IMR-90 (cell line): ENCODE data around the gene CRISPLD2. TPM values are rescaled to one million over a fixed set of nuclear protein-coding genes. Genes with fewer than 3 reads are reported as not detected.

ENCODE experiments used
- ATAC-seq: fragments of 200-7000 bp; cut with Tn5 transposase; 2 replicates; pipeline ENCODE4 v1.9.1; 2020; ENCODE audit warnings: low read depth, mild to moderate bottlenecking, moderate library complexity
- BruUV-seq: library from RNA; stranded (reverse); fragments of 400-500 nt; replicated peaks from 2 replicates; lab custom pipeline; 2021; lab: Mats Ljungman, UMichigan
- CTCF ChIA-PET: fragments of 300-600 bp; formaldehyde crosslinking; extraction: SDS; loops from one replicate; lab custom pipeline; 2021; ENCODE audit warnings: antibody characterized with exemption; lab: Yijun Ruan, JAX
- POLR2A ChIA-PET: fragments of 300-600 bp; sonication (Branson Sonifier 250); formaldehyde crosslinking; loops from one replicate; lab custom pipeline; 2022; ENCODE audit warnings: antibody characterized with exemption; ENCODE audit not compliant: unreplicated experiment; lab: Charles Lee
- DNase-seq: peaks from one replicate; pipeline ENCODE4 v3.0.0; 2013
- H2AFZ ChIP-seq: replicated peaks from 2 replicates; pipeline ENCODE3; 2013; ENCODE audit warnings: low read length, mild to moderate bottlenecking; ENCODE audit not compliant: poor library complexity
- H2AK5ac ChIP-seq: 2 replicates; pipeline ENCODE4 v1.6.1; 2013; ENCODE audit warnings: low read depth, low read length, inconsistent platforms
- H2AK9ac ChIP-seq: replicated peaks from 2 replicates; pipeline ENCODE3; 2013; ENCODE audit warnings: mild to moderate bottlenecking, low read depth, low read length, moderate library complexity; ENCODE audit not compliant: poor library complexity
- H2BK120ac ChIP-seq: 2 replicates; pipeline ENCODE4 v1.6.1; 2013; ENCODE audit warnings: low read depth, low read length, inconsistent platforms
- H2BK15ac ChIP-seq: 3 replicates; pipeline ENCODE4 v1.6.1; 2013; ENCODE audit warnings: low read depth, low read length, inconsistent platforms
- H2BK20ac ChIP-seq: 2 replicates; pipeline ENCODE4 v1.6.1; 2013; ENCODE audit warnings: low read depth, mild to moderate bottlenecking, inconsistent platforms, low read length, moderate library complexity
- H2BK5ac ChIP-seq: 2 replicates; pipeline ENCODE4 v1.6.1; 2013; ENCODE audit warnings: mild to moderate bottlenecking, low read depth, low read length, inconsistent platforms; ENCODE audit not compliant: poor library complexity, severe bottlenecking
- H3K14ac ChIP-seq: replicated peaks from 2 replicates; pipeline ENCODE4 v1.6.1; 2013; ENCODE audit warnings: low read depth, low read length, inconsistent platforms
- H3K18ac ChIP-seq: 2 replicates; pipeline ENCODE4 v1.6.1; 2013; ENCODE audit warnings: low read depth, low read length, control low read depth
- H3K23ac ChIP-seq: 2 replicates; pipeline ENCODE4 v1.6.1; 2013; ENCODE audit warnings: low read depth, low read length, inconsistent platforms
- H3K27ac ChIP-seq: 2 replicates; pipeline ENCODE4 v1.5.1; 2013; ENCODE audit warnings: mild to moderate bottlenecking, control low read depth, low read length; ENCODE audit not compliant: insufficient read depth
- H3K27me3 ChIP-seq: 2 replicates; pipeline ENCODE4 v1.6.1; 2013; ENCODE audit warnings: low read length; ENCODE audit not compliant: control insufficient read depth, insufficient read depth
- H3K36me3 ChIP-seq: 2 replicates; pipeline ENCODE4 v1.6.1; 2013; ENCODE audit warnings: low read length, mixed read lengths; ENCODE audit not compliant: control insufficient read depth, insufficient read depth
- H3K4ac ChIP-seq: 2 replicates; pipeline ENCODE4 v1.6.1; 2013; ENCODE audit warnings: low read depth, low read length, inconsistent platforms
- H3K4me1 ChIP-seq: 2 replicates; pipeline ENCODE4 v1.6.1; 2013; ENCODE audit warnings: low read length, mixed read lengths; ENCODE audit not compliant: control insufficient read depth, insufficient read depth
- H3K4me2 ChIP-seq: 2 replicates; pipeline ENCODE4 v1.6.1; 2013; ENCODE audit warnings: low read depth, mild to moderate bottlenecking, control low read depth, low read length, moderate library complexity
- H3K4me3 ChIP-seq: 2 replicates; pipeline ENCODE4 v1.5.1; 2013; ENCODE audit warnings: low read depth, mild to moderate bottlenecking, control low read depth, low read length, moderate library complexity; ENCODE audit not compliant: insufficient read depth
- H3K56ac ChIP-seq: 2 replicates; pipeline ENCODE4 v1.6.1; 2013; ENCODE audit warnings: low read length, inconsistent platforms; ENCODE audit not compliant: insufficient read depth; ENCODE audit errors: extremely low read depth
- H3K79me1 ChIP-seq, 2 experiments: 2 replicates each; pipeline ENCODE4 v1.6.1; 2013; ENCODE audit warnings: low read length in 2 of 2, inconsistent platforms in 1 of 2, low read depth in 1 of 2
- H3K9ac ChIP-seq: 2 replicates; pipeline ENCODE4 v1.6.1; 2013; ENCODE audit warnings: low read depth, low read length, control low read depth
- H3K9me1 ChIP-seq: 2 replicates; pipeline ENCODE4 v1.6.1; 2013; ENCODE audit warnings: low read length, inconsistent platforms; ENCODE audit not compliant: insufficient read depth
- H3K9me3 ChIP-seq: 2 replicates; pipeline ENCODE4 v1.6.1; 2013; ENCODE audit warnings: low read length; ENCODE audit not compliant: control insufficient read depth, insufficient read depth
- H4K20me1 ChIP-seq: 2 replicates; pipeline ENCODE4 v1.6.1; 2013; ENCODE audit warnings: low read length, inconsistent platforms; ENCODE audit not compliant: insufficient read depth
- H4K5ac ChIP-seq: 2 replicates; pipeline ENCODE4 v1.6.1; 2013; ENCODE audit warnings: mild to moderate bottlenecking, low read depth, low read length, control low read depth
- H4K8ac ChIP-seq, 2 experiments: 2 replicates each; pipeline ENCODE4 v1.6.1; 2013; ENCODE audit warnings: low read depth in 2 of 2, low read length in 2 of 2, control low read depth in 1 of 2, inconsistent platforms in 1 of 2
- H4K91ac ChIP-seq: 2 replicates; pipeline ENCODE4 v1.6.1; 2013; ENCODE audit warnings: low read depth, low read length, inconsistent platforms; ENCODE audit not compliant: insufficient read depth
- BHLHE40 ChIP-seq: fragments of 150-350 bp; IDR thresholded peaks from 2 replicates; pipeline ENCODE4 v1.6.1; 2016; ENCODE audit warnings: mild to moderate bottlenecking, low read depth, low read length
- FOS ChIP-seq: fragments of 150-350 bp; IDR thresholded peaks from 2 replicates; pipeline ENCODE4 v1.6.1; 2016; ENCODE audit warnings: low read depth, low read length
- MXI1 ChIP-seq: IDR thresholded peaks from 2 replicates; pipeline ENCODE4 v1.6.1; 2012; ENCODE audit warnings: low read depth, mild to moderate bottlenecking, low read length, moderate library complexity, borderline replicate concordance
- POLR2A ChIP-seq: IDR thresholded peaks from 2 replicates; pipeline ENCODE4 v1.6.1; 2012; ENCODE audit warnings: mild to moderate bottlenecking, low read depth, low read length
- RCOR1 ChIP-seq: IDR thresholded peaks from 2 replicates; pipeline ENCODE4 v1.6.1; 2012; ENCODE audit warnings: mild to moderate bottlenecking, low read length, improper control_type of control experiment; ENCODE audit not compliant: insufficient replicate concordance
- RFX5 ChIP-seq: IDR thresholded peaks from 2 replicates; pipeline ENCODE4 v1.8.0; 2012; ENCODE audit warnings: low read depth, mild to moderate bottlenecking, low read length, moderate library complexity
- WGBS, 2 experiments: methylation state at CpG; one replicate each; pipeline versions ENCODE4 v1.1.5 to v1.1.7; 2013; ENCODE audit warnings: missing lambda C conversion rate in 2 of 2; ENCODE audit not compliant: insufficient read length in 1 of 2; ENCODE audit errors: extremely low coverage in 2 of 2; 5-methylcytosine and 5-hydroxymethylcytosine counted together
- dilution Hi-C: fragments of 300-500 bp; cut with HindIII; formaldehyde crosslinking; loops from one replicate; pipeline ENCODE4 v1.14.3; 2018; ENCODE audit warnings: low sequenced_read_pairs; ENCODE audit not compliant: unreplicated experiment
- in situ Hi-C: fragments of 300-500 bp; cut with MboI; formaldehyde crosslinking; loops from 3 replicates; pipeline ENCODE4 v1.14.3; 2019; ENCODE audit warnings: low sequenced_read_pairs, inconsistent platforms, mixed read lengths
- intact Hi-C: fragments of 100-400 bp; cut with micrococcal nuclease; formaldehyde crosslinking; loops from 2 replicates; pipeline ENCODE4 v1.10.0; 2022
- polyA plus RNA-seq, 3 experiments: library from polyadenylated mRNA; depleted of rRNA; stranded (reverse); fragments of >200 nt; gene quantifications; 2 replicates each; pipeline ENCODE4 v1.2.3, GENCODE V29; 2012; ENCODE audit warnings: low replicate concordance in 1 of 3
- total RNA-seq: library from RNA; depleted of rRNA; stranded (reverse); fragments of >200 nt; gene quantifications from 2 replicates; pipeline ENCODE4 v1.2.3, GENCODE V29; 2012
- TF ChIP-seq, protein P1 (sequence below): fragments of 150-350 bp; IDR thresholded peaks from 2 replicates; pipeline ENCODE4 v1.6.1; 2016; ENCODE audit warnings: low read depth, mild to moderate bottlenecking, low read length, moderate library complexity, borderline replicate concordance
- TF ChIP-seq, protein P2 (sequence below): conservative IDR thresholded peaks from 2 replicates; pipeline ENCODE4 v1.5.1; 2012; ENCODE audit warnings: mild to moderate bottlenecking, low read depth, low read length, improper control_type of control experiment

CRISPLD2 gene
- total and polyA plus RNA-seq, 2 of the 4 experiments (the other 2 are of a cell fraction): 23.1 to 37.5 TPM

DNA sequence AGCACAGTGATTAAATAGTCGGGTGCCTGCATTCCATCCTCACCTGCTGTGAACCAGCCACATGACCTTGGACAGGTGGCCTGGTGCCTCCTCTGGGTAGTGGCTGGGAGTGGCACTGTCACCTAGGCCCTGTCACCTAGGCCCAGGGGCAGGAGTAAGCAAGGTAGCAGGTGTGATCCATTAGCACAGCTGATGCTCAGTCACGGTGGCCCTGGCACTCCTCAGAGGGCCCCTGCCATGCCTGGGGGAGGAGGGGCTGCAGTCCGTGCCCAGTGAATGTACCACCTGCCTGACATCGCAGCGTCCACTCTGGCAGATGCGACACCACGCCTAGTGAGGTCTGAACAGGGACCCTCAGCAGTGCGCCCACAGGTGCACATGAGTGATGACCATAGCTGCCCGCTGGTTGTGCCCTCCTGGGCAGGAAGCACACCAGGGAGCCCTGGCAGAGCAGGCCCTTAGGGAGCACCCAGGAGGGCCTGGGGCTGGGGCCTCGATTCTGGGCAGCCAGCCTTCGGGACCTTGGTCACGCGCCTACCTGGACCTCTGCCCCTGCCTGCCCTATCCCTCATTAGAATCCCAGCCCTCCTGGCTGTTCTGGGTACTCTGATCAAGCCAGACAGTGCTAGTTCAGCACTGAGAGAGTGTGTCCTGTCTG is 33.1 kb upstream of the CRISPLD2 start (continued):
- TF ChIP-seq, protein P1, sequence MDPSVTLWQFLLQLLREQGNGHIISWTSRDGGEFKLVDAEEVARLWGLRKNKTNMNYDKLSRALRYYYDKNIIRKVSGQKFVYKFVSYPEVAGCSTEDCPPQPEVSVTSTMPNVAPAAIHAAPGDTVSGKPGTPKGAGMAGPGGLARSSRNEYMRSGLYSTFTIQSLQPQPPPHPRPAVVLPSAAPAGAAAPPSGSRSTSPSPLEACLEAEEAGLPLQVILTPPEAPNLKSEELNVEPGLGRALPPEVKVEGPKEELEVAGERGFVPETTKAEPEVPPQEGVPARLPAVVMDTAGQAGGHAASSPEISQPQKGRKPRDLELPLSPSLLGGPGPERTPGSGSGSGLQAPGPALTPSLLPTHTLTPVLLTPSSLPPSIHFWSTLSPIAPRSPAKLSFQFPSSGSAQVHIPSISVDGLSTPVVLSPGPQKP: no peak

DNA sequence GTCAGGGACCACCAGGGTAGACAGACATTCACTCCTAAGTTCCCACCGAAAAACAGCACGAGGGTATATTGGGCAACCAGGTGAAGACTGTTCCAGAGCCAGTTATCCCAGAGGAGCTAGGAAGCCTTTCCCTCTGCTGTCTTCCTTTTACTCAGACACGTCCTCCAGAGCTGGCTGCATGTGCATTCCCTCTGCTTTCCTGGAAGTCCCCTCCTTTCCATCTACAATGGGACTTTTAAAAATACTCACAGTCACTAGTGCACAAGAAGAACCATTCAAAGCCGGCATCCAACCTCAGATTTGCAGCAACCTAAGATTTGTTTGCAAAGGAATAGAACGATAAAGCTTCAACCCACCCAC is 32.5 kb upstream of the CRISPLD2 start:
- dilution Hi-C loops (no loop called here), in situ Hi-C loops (no loop called here), intact Hi-C loops (no loop called here)
- ChIA-PET CTCF (no interaction called here), POLR2A (no interaction called here)
- Histone ChIP-seq H2BK120ac (peak overlapping the region; percentile 10; the same call in 1 of the 2 replicates), H3K27me3 (no peaks in the 10 kb centered on the region), H3K4me3 (no peak overlapping the region), H3K4me2 (no peak overlapping the region), H2BK15ac (no peak overlapping the region), H2BK5ac (no peak overlapping the region), H3K9me1 (peaks cover 3% of the 10 kb centered on the region; the same call in 1 of the 2 replicates), H2BK20ac (no peak overlapping the region), H3K27ac (no peak overlapping the region), H3K9me3 (no peaks in the 10 kb centered on the region), H3K79me1 (no peaks in the 10 kb centered on the region), H3K14ac (0 out of 2 replicates have a peak overlapping the region, but pooled peaks have one; percentile 43), H3K18ac (0 out of 2 replicates have a peak overlapping the region, but pooled peaks have one; percentile 33), H3K9ac (no peak overlapping the region; the same call in 1 of the 2 replicates), H4K91ac (peak overlapping the region; percentile 21; the same call in 1 of the 2 replicates), H4K20me1 (no peaks in the 10 kb centered on the region), H3K23ac (peak overlapping the region; percentile 16; the same call in 1 of the 2 replicates), H3K4me1 (peaks cover 12% of the 10 kb centered on the region; the same call in 1 of the 2 replicates), H2AK5ac (peak overlapping the region; percentile 66; the same call in 1 of the 2 replicates), H3K56ac (no peak overlapping the region), H2AFZ (no peak overlapping the region), H2AK9ac (no peak overlapping the region), H4K8ac (no peak overlapping the region), H3K36me3 (no peaks in the 10 kb centered on the region), H3K4ac (no peak overlapping the region), H4K5ac (no peak overlapping the region)
- BruUV-seq: no TSS peak
- 50% methylated on average over 2 of the region's 5 CpGs; no CpG with 5 or more reads in 1 of the 2 experiments for WGBS, 2 experiments
- ATAC-seq (no peak), DNase-seq (no peak)
- TF ChIP-seq RFX5 (no peak), FOS (no peak), MXI1 (no peak), POLR2A (no peak), RCOR1 (no peak), BHLHE40 (no peak)
- TF ChIP-seq, protein P1: no peak
- TF ChIP-seq, protein P2, sequence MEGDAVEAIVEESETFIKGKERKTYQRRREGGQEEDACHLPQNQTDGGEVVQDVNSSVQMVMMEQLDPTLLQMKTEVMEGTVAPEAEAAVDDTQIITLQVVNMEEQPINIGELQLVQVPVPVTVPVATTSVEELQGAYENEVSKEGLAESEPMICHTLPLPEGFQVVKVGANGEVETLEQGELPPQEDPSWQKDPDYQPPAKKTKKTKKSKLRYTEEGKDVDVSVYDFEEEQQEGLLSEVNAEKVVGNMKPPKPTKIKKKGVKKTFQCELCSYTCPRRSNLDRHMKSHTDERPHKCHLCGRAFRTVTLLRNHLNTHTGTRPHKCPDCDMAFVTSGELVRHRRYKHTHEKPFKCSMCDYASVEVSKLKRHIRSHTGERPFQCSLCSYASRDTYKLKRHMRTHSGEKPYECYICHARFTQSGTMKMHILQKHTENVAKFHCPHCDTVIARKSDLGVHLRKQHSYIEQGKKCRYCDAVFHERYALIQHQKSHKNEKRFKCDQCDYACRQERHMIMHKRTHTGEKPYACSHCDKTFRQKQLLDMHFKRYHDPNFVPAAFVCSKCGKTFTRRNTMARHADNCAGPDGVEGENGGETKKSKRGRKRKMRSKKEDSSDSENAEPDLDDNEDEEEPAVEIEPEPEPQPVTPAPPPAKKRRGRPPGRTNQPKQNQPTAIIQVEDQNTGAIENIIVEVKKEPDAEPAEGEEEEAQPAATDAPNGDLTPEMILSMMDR: no peak
